RWPE1 (cell line): Measurements from ENCODE around the gene KLHL21.
A peak's percentile ranks its signal among the peaks of the same experiment; 100 is the strongest.

Experiments
- CTCF ChIA-PET: fragments of 350-600 bp; sonication (Branson Sonifier 250); formaldehyde crosslinking; extraction: SDS; loops from one replicate; lab custom pipeline; 2021; lab: Yijun Ruan, JAX
- POLR2A ChIA-PET: fragments of 400-600 bp; formaldehyde crosslinking; extraction: SDS; loops from one replicate; lab custom pipeline; 2020; ENCODE audit warnings: antibody characterized with exemption; ENCODE audit not compliant: low non-redundant PET; lab: Yijun Ruan, JAX
- DNase-seq: peaks from one replicate; pipeline ENCODE4 v3.0.0; 2012; ENCODE audit warnings: low spot score
- H3K27ac ChIP-seq: fragments of 450-650 bp; 2 replicates; pipeline ENCODE4 v1.5.1; 2017
- TF ChIP-seq, protein P1 (sequence below): fragments of 450-650 bp; conservative IDR thresholded peaks from 2 replicates; pipeline ENCODE4 v1.5.1; 2017; ENCODE audit warnings: low read depth, mild to moderate bottlenecking

KLHL21 gene

DNA sequence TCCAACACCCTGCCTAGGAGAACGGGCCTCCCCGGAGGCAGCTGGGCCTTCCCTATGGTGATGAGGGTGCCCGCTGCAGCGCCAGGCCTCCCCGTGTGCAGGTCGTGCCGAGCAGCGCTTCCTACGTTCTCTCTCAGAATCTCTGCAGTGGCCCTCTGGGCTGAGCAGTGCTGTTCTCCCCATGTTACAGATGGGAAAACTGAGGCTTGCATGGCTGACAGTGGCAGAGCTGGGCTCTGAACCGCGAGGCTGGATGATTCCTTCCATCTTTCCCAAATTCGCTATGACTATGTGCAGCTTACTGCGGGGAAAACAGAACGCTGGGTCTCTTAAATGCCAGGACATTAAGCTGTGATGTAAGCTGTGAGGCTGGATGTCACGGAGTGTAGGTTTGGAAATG, 8.9 kb downstream of the KLHL21 start:
- POLR2A ChIA-PET: no interaction called here
- DNase-seq: no peak
- TF ChIP-seq, protein P1, sequence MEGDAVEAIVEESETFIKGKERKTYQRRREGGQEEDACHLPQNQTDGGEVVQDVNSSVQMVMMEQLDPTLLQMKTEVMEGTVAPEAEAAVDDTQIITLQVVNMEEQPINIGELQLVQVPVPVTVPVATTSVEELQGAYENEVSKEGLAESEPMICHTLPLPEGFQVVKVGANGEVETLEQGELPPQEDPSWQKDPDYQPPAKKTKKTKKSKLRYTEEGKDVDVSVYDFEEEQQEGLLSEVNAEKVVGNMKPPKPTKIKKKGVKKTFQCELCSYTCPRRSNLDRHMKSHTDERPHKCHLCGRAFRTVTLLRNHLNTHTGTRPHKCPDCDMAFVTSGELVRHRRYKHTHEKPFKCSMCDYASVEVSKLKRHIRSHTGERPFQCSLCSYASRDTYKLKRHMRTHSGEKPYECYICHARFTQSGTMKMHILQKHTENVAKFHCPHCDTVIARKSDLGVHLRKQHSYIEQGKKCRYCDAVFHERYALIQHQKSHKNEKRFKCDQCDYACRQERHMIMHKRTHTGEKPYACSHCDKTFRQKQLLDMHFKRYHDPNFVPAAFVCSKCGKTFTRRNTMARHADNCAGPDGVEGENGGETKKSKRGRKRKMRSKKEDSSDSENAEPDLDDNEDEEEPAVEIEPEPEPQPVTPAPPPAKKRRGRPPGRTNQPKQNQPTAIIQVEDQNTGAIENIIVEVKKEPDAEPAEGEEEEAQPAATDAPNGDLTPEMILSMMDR: no peak
- CTCF ChIA-PET: no interaction called here
- peak overlapping the region; percentile 61 for H3K27ac ChIP-seq

DNA sequence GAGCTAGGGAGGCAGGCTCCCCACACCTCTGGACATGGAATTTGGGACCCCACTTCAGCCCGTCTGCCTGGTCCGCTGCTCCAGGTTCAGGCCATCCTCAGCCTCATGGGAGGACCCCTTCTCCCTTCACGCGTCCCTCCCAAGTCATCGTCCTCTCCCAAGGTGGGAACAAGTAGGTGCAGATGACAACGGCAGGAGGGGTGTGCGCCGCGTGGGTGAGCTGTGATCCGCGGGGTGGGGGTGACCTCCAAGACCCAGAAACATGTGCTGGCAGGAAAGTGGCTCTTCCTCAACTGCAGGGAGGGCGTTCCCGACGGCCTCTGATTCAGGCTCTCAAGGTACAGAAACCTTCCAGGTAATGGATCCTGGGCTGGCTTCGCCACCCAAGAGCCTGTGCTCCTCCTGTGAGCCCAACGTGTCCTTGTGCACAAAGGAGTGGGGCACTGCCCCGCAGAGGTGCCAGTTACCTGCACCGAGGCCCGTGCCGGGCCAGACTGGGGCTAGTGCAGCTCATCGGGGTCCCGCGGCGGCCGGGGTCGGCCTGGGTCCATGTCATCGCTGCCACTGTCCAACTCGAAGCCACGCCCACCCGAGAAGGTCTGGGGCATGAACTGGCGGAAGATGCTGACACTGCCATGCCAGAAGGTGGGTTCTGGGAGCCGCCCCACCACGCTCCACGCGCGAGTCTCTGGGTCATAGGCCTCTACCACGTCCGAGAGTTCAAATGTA, 9.6 kb downstream of the KLHL21 start:
- CTCF ChIA-PET: no interaction called here
- POLR2A ChIA-PET: no interaction called here
- DNase-seq: no peak
- peak overlapping the region; percentile 61 for H3K27ac ChIP-seq
- TF ChIP-seq, protein P1: no peak

DNA sequence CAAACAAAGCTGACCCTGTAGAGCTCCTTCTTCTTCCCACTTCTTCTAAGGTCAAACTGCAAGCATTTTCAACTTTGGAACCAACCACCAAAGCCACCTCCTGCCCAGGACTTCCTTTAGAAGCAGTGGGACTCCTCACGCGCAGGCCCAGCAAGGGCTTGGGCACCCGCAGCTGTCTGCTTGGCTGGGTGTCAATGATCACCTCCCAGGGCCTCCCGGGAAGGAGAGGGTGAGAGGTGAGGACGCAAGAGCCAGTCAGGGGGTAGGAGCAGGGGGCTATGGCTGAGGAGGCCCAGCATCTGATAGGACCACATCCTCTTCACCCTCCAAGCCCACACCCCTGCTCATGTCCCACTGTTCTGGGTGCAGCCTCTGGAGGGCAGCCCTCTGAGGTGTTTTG, 10.2 kb downstream of the KLHL21 start:
- H3K27ac ChIP-seq: peak overlapping the region; percentile 61
- CTCF ChIA-PET: no interaction called here
- no peak for DNase-seq
- TF ChIP-seq, protein P1: no peak
- POLR2A ChIA-PET: no interaction called here

DNA sequence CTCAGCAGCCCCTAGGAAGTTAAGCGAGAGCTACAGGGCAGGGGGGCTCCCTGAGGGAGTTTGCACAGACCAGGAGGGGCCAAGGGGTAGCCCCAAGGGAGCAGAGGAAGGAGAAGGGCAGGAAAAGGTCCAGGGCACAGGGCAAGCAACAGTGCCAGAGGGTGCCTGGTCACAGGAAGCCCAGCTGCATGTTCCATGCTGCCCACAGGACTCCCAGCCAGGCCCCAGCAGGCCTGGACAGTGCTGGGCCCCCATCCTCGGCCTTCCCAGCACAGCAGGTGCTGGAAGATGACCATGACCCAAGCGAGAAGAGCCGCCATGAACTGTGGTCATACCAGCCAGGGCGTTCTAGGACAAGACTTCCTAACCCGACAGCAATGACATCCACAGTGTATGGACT, 11.0 kb downstream of the KLHL21 start:
- POLR2A ChIA-PET: no interaction called here
- no peak for DNase-seq
- CTCF ChIA-PET: interaction anchor here (0.6 to 1.0 kb wide), 2 partner anchors 10 to 15 kb away, joined by 4 to 5 read pairs; no protein-coding TSS in a partner anchor
- TF ChIP-seq, protein P1: no peak
- peak overlapping the region; percentile 61 for H3K27ac ChIP-seq

DNA sequence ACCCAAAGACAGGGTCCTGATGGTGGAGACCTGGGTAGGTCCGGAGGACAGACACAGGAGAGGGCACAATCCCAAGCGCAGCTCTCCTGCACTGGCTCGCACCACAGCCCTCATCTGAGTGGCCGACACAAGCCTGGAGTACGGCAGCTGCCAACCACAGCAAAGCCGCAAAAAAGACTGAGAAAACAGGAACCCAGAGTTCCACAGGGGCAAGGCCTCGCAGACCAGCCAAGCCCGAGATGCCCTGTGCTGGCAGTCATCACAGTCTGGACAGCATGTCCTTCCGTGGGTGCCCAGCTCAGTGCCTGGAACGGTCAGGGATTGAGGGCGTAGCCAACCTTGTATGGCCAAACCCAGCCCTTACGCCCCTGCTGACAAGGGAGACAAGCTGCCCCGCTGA, 11.4 kb downstream of the KLHL21 start:
- ChIA-PET POLR2A (no interaction called here), CTCF (interaction anchor here (1.0 kb wide), 1 partner anchor 10 kb away, joined by 5 read pairs; no protein-coding TSS in a partner anchor)
- TF ChIP-seq, protein P1: no peak
- H3K27ac ChIP-seq: peak overlapping the region; percentile 61
- DNase-seq: no peak

DNA sequence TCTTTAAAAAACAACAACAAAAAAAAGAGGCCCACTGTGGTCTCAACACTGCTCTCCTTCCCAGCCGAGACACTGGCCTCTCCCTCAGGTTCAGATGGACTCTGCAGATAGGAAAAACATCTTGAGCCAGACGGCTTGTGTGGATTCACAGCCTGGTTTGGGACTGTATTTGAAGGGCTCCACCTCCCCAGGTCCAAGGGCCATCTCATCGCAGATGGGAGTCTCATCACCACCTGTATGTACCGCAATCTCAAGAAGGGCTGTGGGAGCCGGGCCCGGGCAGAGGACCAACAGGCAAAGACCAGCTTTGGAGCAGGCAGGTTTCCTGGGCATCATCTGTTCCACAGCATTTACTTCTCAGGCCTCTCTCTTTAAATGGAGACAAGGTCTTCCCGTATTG, 12.6 kb downstream of the KLHL21 start:
- H3K27ac ChIP-seq: peak overlapping the region; percentile 98
- POLR2A ChIA-PET: interaction anchor here (0.7 to 1.1 kb wide), 2 partner anchors 9 kb away, joined by 3 to 4 read pairs; no protein-coding TSS in a partner anchor
- TF ChIP-seq, protein P1: no peak
- CTCF ChIA-PET: no interaction called here
- no peak for DNase-seq
